GM12891 (cell line): Measurements from ENCODE around the gene TTLL5.

Source experiments
- DNase-seq: peaks from one replicate; pipeline ENCODE4 v3.0.0; 2011; ENCODE audit warnings: low spot score; ENCODE audit not compliant: insufficient read length
- FAIRE-seq: peaks from 2 replicates; lab custom pipeline; 2011; peaks lifted over from hg19 to GRCh38; lab: Jason Lieb, UNC
- PAX5 ChIP-seq: IDR thresholded peaks from 2 replicates; pipeline ENCODE4 v1.6.1; 2011; ENCODE audit warnings: low read length, moderate library complexity, mild to moderate bottlenecking; ENCODE audit not compliant: insufficient read depth, severe bottlenecking
- POLR2A ChIP-seq: IDR thresholded peaks from 2 replicates; pipeline ENCODE4 v1.6.1; 2011; ENCODE audit warnings: low read depth, low read length, control low read depth
- POLR2AphosphoS5 ChIP-seq: IDR thresholded peaks from 2 replicates; pipeline ENCODE4 v1.6.1; 2011; ENCODE audit warnings: low read depth, low read length, control low read depth
- POU2F2 ChIP-seq: IDR thresholded peaks from 2 replicates; pipeline ENCODE4 v1.6.1; 2011; ENCODE audit warnings: low read depth, mild to moderate bottlenecking, control low read depth, low read length, moderate library complexity
- SPI1 ChIP-seq: IDR thresholded peaks from 2 replicates; pipeline ENCODE4 v1.6.1; 2011; ENCODE audit warnings: low read depth, low read length, control low read depth
- TAF1 ChIP-seq: IDR thresholded peaks from 2 replicates; pipeline ENCODE4 v1.6.1; 2011; ENCODE audit warnings: low read depth, low read length, control low read depth

TTLL5 gene

GRCh38 chr14:75628816-75629215 lies 32.2 kb upstream of the TTLL5 start:
- no peak for FAIRE-seq
- no peak for TF ChIP-seq POLR2A
- TF ChIP-seq SPI1 = no peak
- no peak for TF ChIP-seq PAX5
- no peak for TF ChIP-seq POLR2AphosphoS5
- TF ChIP-seq POU2F2 = no peak
- no peak for TF ChIP-seq TAF1
- no peak for DNase-seq

- DNase-seq (no peak), FAIRE-seq (no peak)
- TF ChIP-seq POLR2AphosphoS5 (no peak), POU2F2 (no peak), SPI1 (no peak), POLR2A (no peak), PAX5 (no peak), TAF1 (no peak)
Measured at GRCh38 chr14:75630695-75631452, 30.2 kb upstream of the TTLL5 start.

- no peak for TF ChIP-seq PAX5
- no peak for TF ChIP-seq POLR2AphosphoS5
- no peak for TF ChIP-seq POLR2A
- no peak for TF ChIP-seq POU2F2
- no peak for TF ChIP-seq TAF1
- FAIRE-seq = no peak
- DNase-seq = no peak
Measured at GRCh38 chr14:75631453-75631831, 29.6 kb upstream of the TTLL5 start.

- DNase-seq = no peak
- FAIRE-seq = no peak
- no peak for TF ChIP-seq SPI1
- no peak for TF ChIP-seq TAF1
- no peak for TF ChIP-seq POLR2A
- no peak for TF ChIP-seq PAX5
Measured at GRCh38 chr14:75634848-75635247, 26.2 kb upstream of the TTLL5 start.

- TF ChIP-seq POU2F2 = no peak
- no peak for TF ChIP-seq TAF1
- no peak for TF ChIP-seq SPI1
- no peak for TF ChIP-seq POLR2A
- no peak for TF ChIP-seq PAX5
- no peak for TF ChIP-seq POLR2AphosphoS5
- FAIRE-seq (no peak), DNase-seq (no peak)
Measured at GRCh38 chr14:75636100-75636692, 24.9 kb upstream of the TTLL5 start.

- no peak for FAIRE-seq
- no peak for TF ChIP-seq POU2F2
- no peak for TF ChIP-seq SPI1
- no peak for TF ChIP-seq POLR2A
- no peak for TF ChIP-seq TAF1
- no peak for TF ChIP-seq PAX5
- TF ChIP-seq POLR2AphosphoS5 = no peak
- no peak for DNase-seq
Measured at GRCh38 chr14:75640876-75641275, 20.2 kb upstream of the TTLL5 start.

- FAIRE-seq (no peak), DNase-seq (no peak)
- no peak for TF ChIP-seq SPI1
- no peak for TF ChIP-seq POU2F2
- TF ChIP-seq TAF1 = no peak
- no peak for TF ChIP-seq POLR2AphosphoS5
- TF ChIP-seq POLR2A = no peak
- no peak for TF ChIP-seq PAX5
Measured at GRCh38 chr14:75643985-75644384, 17.1 kb upstream of the TTLL5 start.

- FAIRE-seq = no peak
- TF ChIP-seq SPI1 (no peak), TAF1 (no peak), POLR2AphosphoS5 (no peak)
- no peak for DNase-seq
Measured at GRCh38 chr14:75645056-75645455, 16.0 kb upstream of the TTLL5 start.

- TF ChIP-seq PAX5 = no peak
- no peak for TF ChIP-seq TAF1
- no peak for TF ChIP-seq POLR2AphosphoS5
- no peak for TF ChIP-seq POLR2A
- FAIRE-seq = no peak
- no peak for DNase-seq
Measured at GRCh38 chr14:75646762-75647161, 14.3 kb upstream of the TTLL5 start.
